ENCODE results near the gene WDSUB1. TPM values are rescaled to one million over a fixed set of nuclear protein-coding genes. Genes with fewer than 3 reads are reported as not detected.
A peak's percentile ranks its signal among the peaks of the same experiment; 100 is the strongest.

WDSUB1 gene
- total and polyA plus RNA-seq, 4 donors: 5.2 to 11.3 (median 8.6) TPM

DNA sequence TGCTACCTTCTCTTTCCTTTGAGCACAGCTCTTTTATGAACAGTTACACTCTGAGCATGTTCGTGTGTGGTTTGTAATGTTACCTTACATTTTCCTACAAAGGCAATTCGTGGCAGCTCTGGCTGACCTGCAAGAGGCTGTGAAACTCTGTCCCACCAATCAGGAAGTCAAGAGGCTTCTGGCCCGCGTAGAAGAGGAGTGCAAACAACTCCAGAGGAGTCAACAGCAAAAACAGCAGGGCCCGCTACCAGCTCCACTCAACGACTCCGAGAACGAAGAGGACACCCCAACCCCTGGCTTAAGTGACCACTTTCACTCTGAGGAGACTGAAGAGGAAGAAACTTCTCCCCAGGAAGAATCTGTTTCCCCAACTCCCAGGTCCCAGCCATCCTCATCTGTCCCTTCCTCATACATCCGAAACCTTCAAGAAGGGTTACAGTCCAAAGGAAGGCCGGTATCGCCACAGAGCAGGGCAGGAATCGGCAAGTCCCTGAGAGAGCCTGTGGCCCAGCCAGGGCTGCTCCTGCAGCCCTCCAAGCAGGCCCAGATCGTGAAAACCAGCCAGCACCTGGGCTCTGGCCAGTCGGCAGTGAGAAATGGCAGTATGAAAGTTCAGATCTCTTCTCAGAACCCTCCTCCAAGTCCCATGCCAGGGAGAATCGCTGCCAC is 56.9 kb downstream of the WDSUB1 start:
- intact Hi-C loops (cut with DNase I): no loop called here
- no peak for DNase-seq
- Histone ChIP-seq H3K27ac (ENCODE audit: low read depth in 1 of 2, low read length in 2 of 2) (no peak overlapping the region), H3K36me3 (ENCODE audit: control insufficient read depth in 1 of 2, insufficient read depth in 2 of 2, low read length in 1 of 2) (no peaks in the 10 kb centered on the region), H3K4me1 (ENCODE audit: control insufficient read depth in 1 of 2, insufficient read depth in 2 of 2, low read length in 2 of 2) (no peaks in the 10 kb centered on the region), H3K4me3 (ENCODE audit: low read length in 2 of 2) (no peak overlapping the region), H3K9me3 (ENCODE audit: control insufficient read depth, low read length) (no peaks in the 10 kb centered on the region), H3K27me3 (ENCODE audit: control insufficient read depth in 1 of 2, insufficient read depth in 2 of 2, low read length in 1 of 2) (no peaks in the 10 kb centered on the region)
- no peak for ATAC-seq (ENCODE audit: low FRiP score)
- WGBS, 2 donors: 86 to 87% methylated on average over 15 of the region's 15 CpGs

GRCh38 chr2:159228081-159228581 is 58.4 kb downstream of the WDSUB1 start:
- WGBS, 2 donors: 66 to 74% methylated on average over 14 of the region's 14 CpGs
- DNase-seq (no peak), ATAC-seq (ENCODE audit: low FRiP score) (no peak)
- intact Hi-C loops (cut with DNase I): no loop called here
- peaks cover 0 to 4% of the 10 kb centered on the region in 2 donors for H3K36me3 ChIP-seq (ENCODE audit: control insufficient read depth in 1 of 2, insufficient read depth in 2 of 2, low read length in 1 of 2)
- H3K27me3 ChIP-seq (ENCODE audit: control insufficient read depth in 1 of 2, insufficient read depth in 2 of 2, low read length in 1 of 2): no peaks in the 10 kb centered on the region
- no peak overlapping the region for H3K4me3 ChIP-seq (ENCODE audit: low read length in 2 of 2)
- no peaks in the 10 kb centered on the region for H3K9me3 ChIP-seq (ENCODE audit: control insufficient read depth, low read length)
- H3K4me1 ChIP-seq (ENCODE audit: control insufficient read depth in 1 of 2, insufficient read depth in 2 of 2, low read length in 2 of 2): no peaks in the 10 kb centered on the region
- no peak overlapping the region for H3K27ac ChIP-seq (ENCODE audit: low read depth in 1 of 2, low read length in 2 of 2)

- 47 to 52% methylated on average over 3 of the region's 3 CpGs for WGBS, 2 donors
- peaks cover 0 to 4% of the 10 kb centered on the region in 2 donors for H3K36me3 ChIP-seq (ENCODE audit: control insufficient read depth in 1 of 2, insufficient read depth in 2 of 2, low read length in 1 of 2)
- intact Hi-C loops (cut with DNase I): no loop called here
- H3K9me3 ChIP-seq (ENCODE audit: control insufficient read depth, low read length): no peaks in the 10 kb centered on the region
- H3K27ac ChIP-seq (ENCODE audit: low read depth in 1 of 2, low read length in 2 of 2): no peak overlapping the region
- H3K4me3 ChIP-seq (ENCODE audit: low read length in 2 of 2): no peak overlapping the region
- DNase-seq (no peak), ATAC-seq (ENCODE audit: low FRiP score) (no peak)
- H3K27me3 ChIP-seq (ENCODE audit: control insufficient read depth in 1 of 2, insufficient read depth in 2 of 2, low read length in 1 of 2): no peaks in the 10 kb centered on the region
- no peaks in the 10 kb centered on the region for H3K4me1 ChIP-seq (ENCODE audit: control insufficient read depth in 1 of 2, insufficient read depth in 2 of 2, low read length in 2 of 2)
Measured at GRCh38 chr2:159227467-159227866, 59.0 kb downstream of the WDSUB1 start.

GRCh38 chr2:159226608-159227385 is 59.7 kb downstream of the WDSUB1 start:
- intact Hi-C loops (cut with DNase I): no loop called here
- no peaks in the 10 kb centered on the region for H3K27me3 ChIP-seq (ENCODE audit: control insufficient read depth in 1 of 2, insufficient read depth in 2 of 2, low read length in 1 of 2)
- no peak overlapping the region for H3K4me3 ChIP-seq (ENCODE audit: low read length in 2 of 2)
- H3K36me3 ChIP-seq (ENCODE audit: control insufficient read depth in 1 of 2, insufficient read depth in 2 of 2, low read length in 1 of 2): peaks cover 2 to 4% of the 10 kb centered on the region in 2 donors
- no peaks in the 10 kb centered on the region for H3K9me3 ChIP-seq (ENCODE audit: control insufficient read depth, low read length)
- ATAC-seq (ENCODE audit: low FRiP score): no peak
- no peak for DNase-seq
- H3K4me1 ChIP-seq (ENCODE audit: control insufficient read depth in 1 of 2, insufficient read depth in 2 of 2, low read length in 2 of 2): no peaks in the 10 kb centered on the region
- H3K27ac ChIP-seq (ENCODE audit: low read depth in 1 of 2, low read length in 2 of 2): no peak overlapping the region

DNA sequence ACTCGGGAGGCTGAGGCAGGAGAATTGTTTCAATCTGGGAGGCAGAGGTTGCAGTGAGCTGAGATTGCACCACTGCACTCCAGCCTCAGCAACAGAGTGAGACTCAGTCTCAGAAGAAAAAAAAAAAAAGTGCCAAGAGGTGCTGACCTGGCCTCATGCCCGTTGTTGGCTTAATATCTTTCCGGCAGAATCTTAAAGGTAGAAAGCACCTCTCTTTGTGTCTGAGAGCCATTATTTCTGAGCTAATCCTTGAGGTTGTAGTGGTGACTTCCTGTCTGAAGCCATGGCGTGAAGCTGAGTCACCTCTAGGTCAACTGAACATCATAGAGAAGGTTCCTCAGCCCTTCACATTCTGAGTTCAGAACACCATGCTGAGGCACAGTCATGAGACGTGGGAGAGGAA is 60.4 kb downstream of the WDSUB1 start:
- intact Hi-C loops (cut with DNase I): no loop called here
- Histone ChIP-seq H3K27ac (ENCODE audit: low read depth in 1 of 2, low read length in 2 of 2) (no peak overlapping the region), H3K36me3 (ENCODE audit: control insufficient read depth in 1 of 2, insufficient read depth in 2 of 2, low read length in 1 of 2) (peaks cover 2 to 4% of the 10 kb centered on the region in 2 donors), H3K4me3 (ENCODE audit: low read length in 2 of 2) (no peak overlapping the region), H3K27me3 (ENCODE audit: control insufficient read depth in 1 of 2, insufficient read depth in 2 of 2, low read length in 1 of 2) (no peaks in the 10 kb centered on the region), H3K9me3 (ENCODE audit: control insufficient read depth, low read length) (no peaks in the 10 kb centered on the region), H3K4me1 (ENCODE audit: control insufficient read depth in 1 of 2, insufficient read depth in 2 of 2, low read length in 2 of 2) (no peaks in the 10 kb centered on the region)
- 82 to 83% methylated on average over 5 of the region's 5 CpGs for WGBS, 2 donors
- DNase-seq (no peak), ATAC-seq (ENCODE audit: low FRiP score) (peak; percentile 19)

DNA sequence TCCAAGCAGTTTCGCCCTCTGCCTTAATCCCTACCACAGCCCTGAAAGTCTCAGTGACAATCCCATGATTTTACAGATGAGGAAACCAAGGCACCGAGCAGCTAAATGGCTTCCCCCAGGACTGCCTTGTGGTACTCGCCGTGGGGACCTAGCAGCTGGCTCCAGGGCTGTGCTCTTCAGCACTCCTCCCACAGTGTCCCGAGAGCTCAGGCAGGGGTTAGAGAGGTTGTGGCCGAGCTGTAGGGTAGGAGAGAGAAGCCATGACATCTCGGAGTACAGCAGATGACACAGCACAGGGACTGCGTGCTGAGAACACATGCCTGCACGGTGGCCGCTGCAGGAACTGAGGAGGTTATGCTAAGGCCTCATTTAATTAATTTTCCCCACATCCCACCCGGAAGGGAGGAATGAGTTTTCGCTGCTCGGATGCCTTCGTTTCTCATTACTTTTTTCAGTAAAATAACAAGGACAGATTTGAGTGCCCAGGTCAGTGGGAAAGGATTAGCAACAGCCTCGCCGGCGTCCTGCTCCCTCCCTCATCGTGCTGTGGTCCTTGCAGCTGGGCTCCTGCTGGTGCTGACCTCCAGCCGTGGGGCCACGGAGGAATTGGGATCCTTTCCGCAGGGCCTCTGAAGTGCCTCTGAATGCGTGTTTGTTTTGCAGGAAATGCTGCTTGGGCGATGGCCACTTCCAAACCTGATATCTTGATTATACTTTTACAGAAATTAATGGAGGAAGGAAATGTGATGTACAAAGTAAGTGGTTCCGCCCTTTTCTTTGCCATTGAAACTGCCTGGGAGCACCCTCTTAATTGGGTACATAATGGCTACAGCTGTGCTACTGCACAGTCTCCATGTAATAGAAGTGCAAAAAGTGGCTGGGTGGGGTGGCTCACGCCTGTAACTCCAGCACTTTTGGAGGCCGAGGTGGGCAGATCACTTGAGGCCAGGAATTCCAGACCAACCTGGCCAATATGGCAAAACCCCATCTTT is 61.2 kb downstream of the WDSUB1 start:
- 84 to 87% methylated on average over 26 of the region's 26 CpGs for WGBS, 2 donors
- no peak for DNase-seq
- H3K36me3 ChIP-seq (ENCODE audit: control insufficient read depth in 1 of 2, insufficient read depth in 2 of 2, low read length in 1 of 2): peaks cover 2 to 4% of the 10 kb centered on the region in 2 donors
- ATAC-seq (ENCODE audit: low FRiP score): no peak
- H3K4me3 ChIP-seq (ENCODE audit: low read length in 2 of 2): no peak overlapping the region
- intact Hi-C loops (cut with DNase I): no loop called here
- no peaks in the 10 kb centered on the region for H3K4me1 ChIP-seq (ENCODE audit: control insufficient read depth in 1 of 2, insufficient read depth in 2 of 2, low read length in 2 of 2)
- H3K27ac ChIP-seq (ENCODE audit: low read depth in 1 of 2, low read length in 2 of 2): no peak overlapping the region
- H3K27me3 ChIP-seq (ENCODE audit: control insufficient read depth in 1 of 2, insufficient read depth in 2 of 2, low read length in 1 of 2): no peaks in the 10 kb centered on the region
- H3K9me3 ChIP-seq (ENCODE audit: control insufficient read depth, low read length): no peaks in the 10 kb centered on the region

DNA sequence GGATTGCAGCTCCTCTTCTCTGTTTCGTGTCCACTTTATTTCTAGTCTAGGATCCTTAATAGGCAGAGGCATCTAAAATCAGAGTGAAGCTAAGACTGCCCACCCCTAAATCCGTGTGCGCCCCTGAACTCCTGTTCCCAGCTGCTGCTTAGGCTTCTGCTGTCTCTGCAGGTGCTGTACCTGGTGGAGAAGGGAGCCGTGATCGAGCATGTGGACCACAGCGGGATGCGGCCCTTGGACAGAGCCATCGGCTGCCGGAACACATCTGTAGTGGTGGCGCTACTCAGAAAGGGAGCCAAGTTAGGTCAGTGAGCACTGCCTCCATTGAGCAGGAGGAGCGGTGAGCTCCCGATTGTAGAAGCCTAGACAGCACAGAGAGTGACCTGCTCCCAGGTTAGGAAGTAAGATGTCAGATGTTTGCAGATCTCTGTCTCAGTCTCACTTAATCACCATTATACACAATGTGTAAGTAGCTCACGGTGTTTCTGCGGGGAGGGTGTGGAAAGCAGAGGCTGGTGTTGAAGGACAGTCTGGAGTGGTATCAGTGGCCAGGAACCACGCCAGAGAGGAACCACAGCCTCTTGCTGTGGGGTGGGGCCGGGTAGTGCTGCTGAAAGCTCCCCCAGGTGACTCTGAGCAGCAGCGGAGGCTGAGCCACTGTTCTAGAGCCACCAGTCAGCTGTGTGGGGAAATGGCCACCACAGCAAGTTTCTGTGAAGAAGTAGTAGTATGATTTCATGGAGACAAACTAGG is 62.3 kb downstream of the WDSUB1 start:
- no peak overlapping the region for H3K4me3 ChIP-seq (ENCODE audit: low read length in 2 of 2)
- ATAC-seq (ENCODE audit: low FRiP score) (peak; percentile 15), DNase-seq (no peak)
- peaks cover 2 to 7% of the 10 kb centered on the region in 2 donors for H3K36me3 ChIP-seq (ENCODE audit: control insufficient read depth in 1 of 2, insufficient read depth in 2 of 2, low read length in 1 of 2)
- no peaks in the 10 kb centered on the region for H3K4me1 ChIP-seq (ENCODE audit: control insufficient read depth in 1 of 2, insufficient read depth in 2 of 2, low read length in 2 of 2)
- no peaks in the 10 kb centered on the region for H3K9me3 ChIP-seq (ENCODE audit: control insufficient read depth, low read length)
- H3K27ac ChIP-seq (ENCODE audit: low read depth in 1 of 2, low read length in 2 of 2): no peak overlapping the region
- 94 to 95% methylated on average over 17 of the region's 17 CpGs for WGBS, 2 donors
- H3K27me3 ChIP-seq (ENCODE audit: control insufficient read depth in 1 of 2, insufficient read depth in 2 of 2, low read length in 1 of 2): no peaks in the 10 kb centered on the region
- intact Hi-C loops (cut with DNase I): no loop called here
